ENCODE measurements around the gene AP1G2. TPM values are rescaled to one million over a fixed set of nuclear protein-coding genes. Genes with fewer than 3 reads are reported as not detected.

AP1G2 gene
- total RNA-seq, 1 donor from 2014 or later: 156 TPM

- H3K4me1 Mint-ChIP-seq (ENCODE audit: unreplicated experiment): peaks cover 22% of the 10 kb centered on the region
- peaks cover 9% of the 10 kb centered on the region for H3K36me3 Mint-ChIP-seq
- TF ChIP-seq CTCF (conservative IDR thresholded peaks at IDR 0.05): no peak
These were observed 4.0 kb downstream of the AP1G2 start for GRCh38 chr14:23563473-23564180.

GRCh38 chr14:23562822-23563472, 4.6 kb downstream of the AP1G2 start:
- Mint-ChIP-seq H3K4me3 (peak overlapping the region; percentile 60), H3K9me3 (no peaks in the 10 kb centered on the region), H3K27ac (peak overlapping the region; percentile 64), H3K36me3 (peaks cover 9% of the 10 kb centered on the region), H3K27me3 (no peaks in the 10 kb centered on the region), H3K4me1 (ENCODE audit: unreplicated experiment) (peaks cover 22% of the 10 kb centered on the region)
- no peak for DNase-seq (ENCODE audit: extremely low spot score, unreplicated experiment)
- peak; percentile 95 for TF ChIP-seq CTCF (conservative IDR thresholded peaks at IDR 0.05)

More at GRCh38 chr14:23563473-23564180, 4.0 kb downstream of the AP1G2 start:
- H3K27me3 Mint-ChIP-seq: no peaks in the 10 kb centered on the region
- H3K27ac Mint-ChIP-seq: no peak overlapping the region
- no peaks in the 10 kb centered on the region for H3K9me3 Mint-ChIP-seq
- DNase-seq (ENCODE audit: extremely low spot score, unreplicated experiment): no peak
- peak overlapping the region; percentile 62 for H3K4me3 Mint-ChIP-seq

- no peak for DNase-seq (ENCODE audit: extremely low spot score, unreplicated experiment)
- peaks cover 22% of the 10 kb centered on the region for H3K4me1 Mint-ChIP-seq (ENCODE audit: unreplicated experiment)
- H3K36me3 Mint-ChIP-seq: peaks cover 9% of the 10 kb centered on the region
- H3K4me3 Mint-ChIP-seq: no peak overlapping the region
- peak overlapping the region; percentile 64 for H3K27ac Mint-ChIP-seq
- TF ChIP-seq CTCF (conservative IDR thresholded peaks at IDR 0.05): no peak
- H3K27me3 Mint-ChIP-seq: no peaks in the 10 kb centered on the region
- H3K9me3 Mint-ChIP-seq: no peaks in the 10 kb centered on the region
These were observed 5.4 kb downstream of the AP1G2 start for GRCh38 chr14:23561873-23562821.

GRCh38 chr14:23561259-23561658, 6.3 kb downstream of the AP1G2 start:
- no peak overlapping the region for H3K4me3 Mint-ChIP-seq
- no peak for TF ChIP-seq CTCF (conservative IDR thresholded peaks at IDR 0.05)
- H3K27me3 Mint-ChIP-seq: no peaks in the 10 kb centered on the region
- peaks cover 25% of the 10 kb centered on the region for H3K4me1 Mint-ChIP-seq (ENCODE audit: unreplicated experiment)
- DNase-seq (ENCODE audit: extremely low spot score, unreplicated experiment): no peak
- no peaks in the 10 kb centered on the region for H3K9me3 Mint-ChIP-seq
- H3K27ac Mint-ChIP-seq: peak overlapping the region; percentile 62
- H3K36me3 Mint-ChIP-seq: peaks cover 9% of the 10 kb centered on the region

GRCh38 chr14:23559926-23560520, 7.6 kb downstream of the AP1G2 start:
- Mint-ChIP-seq H3K4me1 (ENCODE audit: unreplicated experiment) (peaks cover 30% of the 10 kb centered on the region), H3K36me3 (peaks cover 9% of the 10 kb centered on the region), H3K27ac (no peak overlapping the region), H3K4me3 (no peak overlapping the region), H3K9me3 (no peaks in the 10 kb centered on the region), H3K27me3 (no peaks in the 10 kb centered on the region)
- no peak for DNase-seq (ENCODE audit: extremely low spot score, unreplicated experiment)
- TF ChIP-seq CTCF (conservative IDR thresholded peaks at IDR 0.05): no peak

All from type B pancreatic cell (in vitro differentiated cells).